RPMI7951 (cell line): Measurements from ENCODE around the gene ADAMTS17. TPM values are rescaled to one million over a fixed set of nuclear protein-coding genes. Genes with fewer than 3 reads are reported as not detected.
A peak's percentile ranks its signal among the peaks of the same experiment; 100 is the strongest.

Source experiments
- DNase-seq: peaks from one replicate; pipeline ENCODE4 v3.0.0-alpha.2; 2012; ENCODE audit warnings: low read depth
- total RNA-seq: library from RNA; depleted of rRNA; stranded (reverse); fragments of >200 nt; shearing (Covaris generic); gene quantifications from 2 replicates; pipeline ENCODE4 v1.2.3, GENCODE V29; 2014

The ADAMTS17 gene
- total RNA-seq, 1 experiment from 2014 or later, result 1.6 TPM

DNA sequence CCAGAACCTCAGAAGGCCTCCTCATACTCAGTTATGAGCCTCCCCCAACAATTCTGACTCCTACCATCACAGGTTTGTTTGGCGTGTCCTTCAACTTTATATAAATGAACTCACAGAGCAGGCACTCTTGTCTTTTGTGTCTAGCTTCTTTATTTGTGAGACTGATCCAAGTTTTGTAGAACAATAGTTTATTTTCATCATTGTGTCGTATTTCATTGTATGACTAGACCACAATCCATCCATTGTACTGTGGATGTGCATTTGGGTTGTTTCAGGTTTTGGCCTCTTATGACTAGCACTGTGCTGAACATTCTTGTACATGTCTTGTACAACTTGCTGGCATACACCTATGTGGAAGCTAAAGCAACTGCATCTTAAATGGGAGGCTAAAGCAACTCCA is 315.7 kb downstream of the ADAMTS17 start:
- DNase-seq, result no peak

DNA sequence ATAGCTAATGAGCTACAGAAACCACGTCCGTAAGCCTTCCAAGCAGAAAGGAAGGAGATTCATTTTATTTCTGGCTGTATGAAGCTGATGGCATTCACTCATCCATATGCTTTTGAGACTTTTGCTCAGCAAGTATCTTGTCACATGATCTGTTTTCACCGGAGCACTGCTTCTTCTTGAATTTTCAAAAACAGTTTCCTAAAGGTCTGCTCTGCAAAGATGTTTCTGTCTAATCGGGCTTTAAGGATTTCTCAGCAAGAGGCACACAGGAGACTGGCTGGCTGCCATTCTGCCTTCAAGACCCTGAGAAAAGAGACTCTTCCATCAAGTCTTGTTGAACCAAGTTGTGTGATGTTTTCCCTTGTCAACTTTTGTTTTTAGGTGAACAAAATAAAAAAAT is 319.0 kb downstream of the ADAMTS17 start:
- no peak for DNase-seq

DNA sequence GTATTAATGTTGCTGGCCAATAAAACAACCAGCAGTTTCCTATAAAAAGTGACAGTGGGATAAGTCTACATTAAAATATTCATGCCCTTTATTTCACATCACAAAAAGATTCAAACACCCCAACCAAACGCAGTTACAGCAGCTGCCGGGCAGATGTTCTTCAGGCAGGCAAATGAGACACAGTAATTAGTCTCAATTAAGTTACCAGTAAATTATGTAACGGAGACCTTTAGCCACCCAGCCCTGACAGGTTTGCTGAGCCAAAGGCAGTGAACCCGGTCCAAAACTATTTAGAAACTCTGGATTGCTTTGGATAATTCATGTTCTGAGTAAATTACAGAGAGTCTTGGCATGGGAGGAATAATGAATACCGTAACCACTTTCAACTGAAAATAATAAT is 319.4 kb downstream of the ADAMTS17 start:
- DNase-seq, result no peak

DNA sequence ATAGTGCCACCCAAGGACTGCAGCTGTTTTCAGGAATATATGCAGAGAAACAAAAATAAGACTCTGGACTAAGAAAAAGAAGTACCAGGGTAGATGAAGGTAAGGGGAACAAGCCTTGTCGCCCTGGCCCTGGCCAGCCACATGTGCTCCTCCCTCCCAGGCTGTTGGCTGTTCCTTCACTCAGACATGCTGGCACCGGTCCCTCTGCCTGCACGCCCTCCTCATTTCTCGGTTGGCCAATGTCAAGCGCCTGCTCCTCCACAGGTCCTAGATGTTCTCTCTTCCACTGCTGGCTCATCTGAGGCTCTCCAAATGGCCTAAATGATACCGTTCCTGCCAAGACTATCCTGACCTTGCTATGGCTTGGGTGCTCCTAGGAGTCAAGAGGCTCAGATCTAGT is 320.1 kb downstream of the ADAMTS17 start:
- no peak for DNase-seq

DNA sequence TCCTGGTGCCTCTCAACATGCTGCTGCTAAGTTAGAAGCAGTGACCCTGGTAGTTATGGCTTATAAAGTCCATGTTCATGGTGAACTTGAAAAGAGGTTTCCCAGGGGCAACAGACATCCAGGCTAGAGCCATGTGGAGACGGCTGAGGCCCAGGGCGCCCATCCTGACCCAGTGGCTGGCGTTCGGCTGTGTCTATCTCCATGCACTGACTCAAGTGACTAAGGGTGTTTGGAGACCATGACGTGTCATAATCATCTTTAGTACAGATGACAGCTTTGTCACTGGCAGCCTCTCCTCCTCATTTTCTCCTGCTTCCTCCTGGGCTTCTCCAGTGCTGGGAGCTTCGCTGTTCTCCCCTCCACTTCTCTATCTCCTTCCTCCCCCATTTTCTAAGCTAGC is 321.2 kb downstream of the ADAMTS17 start:
- no peak for DNase-seq

DNA sequence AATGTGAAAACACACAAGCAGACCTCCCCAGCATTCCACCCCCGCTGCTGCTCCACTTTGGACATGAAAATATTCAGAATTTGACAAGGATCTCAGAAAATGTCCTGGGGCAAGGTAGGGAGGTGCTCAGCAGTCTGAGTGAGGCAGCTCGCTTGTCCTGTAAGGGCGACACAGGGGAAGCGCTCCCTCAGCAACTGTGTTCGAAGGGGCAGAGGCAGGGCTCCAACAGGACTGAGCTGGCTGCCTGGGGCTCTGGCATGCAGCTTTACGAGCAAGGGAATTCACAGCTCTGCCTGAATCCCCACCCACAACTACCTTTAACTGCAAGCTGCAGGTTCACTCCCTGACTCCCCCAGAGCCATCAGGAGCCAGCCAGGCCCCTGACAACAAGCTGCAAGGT is 321.6 kb downstream of the ADAMTS17 start:
- no peak for DNase-seq

DNA sequence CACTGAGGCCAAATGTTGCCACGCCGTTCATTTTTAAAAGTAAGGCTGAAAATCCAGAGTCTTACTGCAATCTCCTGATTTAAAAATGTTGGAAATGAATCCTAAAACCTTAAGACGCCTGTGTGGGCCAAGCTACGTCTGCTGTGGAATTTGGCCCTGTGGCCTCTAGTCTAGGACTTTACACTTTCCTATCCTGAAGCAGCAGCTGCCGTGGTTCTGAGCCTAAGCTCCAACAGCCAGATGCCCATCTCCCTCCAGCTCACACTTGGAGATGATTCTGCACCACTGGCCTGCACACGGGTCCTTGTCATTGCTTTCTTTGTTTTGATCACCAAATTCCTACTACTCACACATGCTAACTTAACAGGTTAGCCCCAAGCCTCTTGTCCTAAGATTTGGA is 322.2 kb downstream of the ADAMTS17 start:
- DNase-seq, result no peak

DNA sequence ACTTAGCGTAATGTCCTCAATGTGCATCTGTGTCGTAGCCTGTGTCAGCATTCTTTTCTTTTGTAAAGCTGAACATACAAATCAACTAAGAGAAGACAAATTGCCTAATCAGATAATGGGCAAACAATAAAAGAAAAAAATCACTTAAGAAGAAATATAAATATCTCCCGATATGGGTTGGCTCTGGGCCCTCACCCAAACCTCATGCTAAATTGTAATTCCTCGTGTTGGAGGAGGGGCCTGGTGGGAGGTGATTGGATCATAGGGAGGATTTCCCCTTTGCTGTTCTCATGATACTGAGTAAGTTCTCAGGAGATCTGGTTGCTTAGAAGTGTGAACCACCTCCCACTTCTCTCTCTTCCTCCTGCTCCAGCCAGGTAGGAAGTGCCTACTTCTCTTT is 323.6 kb downstream of the ADAMTS17 start:
- DNase-seq, result no peak

DNA sequence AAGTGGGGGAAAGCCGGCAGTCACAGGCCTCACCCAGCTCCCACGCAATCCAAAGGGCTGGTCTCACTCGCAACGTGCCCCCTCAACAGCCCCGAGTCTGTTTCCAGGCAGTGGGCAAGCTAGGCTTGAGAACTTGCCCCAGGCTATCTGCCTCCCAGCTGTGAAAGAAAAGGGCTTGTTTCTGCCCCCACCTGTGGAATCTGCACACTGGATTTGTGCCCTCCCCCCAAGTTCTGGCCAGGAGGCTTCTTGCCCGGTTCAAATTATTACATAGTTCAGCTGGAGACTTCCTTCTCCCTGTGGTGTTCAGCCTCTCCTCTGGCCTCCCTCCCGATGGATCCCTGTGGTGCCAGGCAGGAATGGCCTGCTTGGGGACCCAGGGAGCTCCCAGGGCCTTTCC is 324.6 kb downstream of the ADAMTS17 start:
- DNase-seq, result no peak

DNA sequence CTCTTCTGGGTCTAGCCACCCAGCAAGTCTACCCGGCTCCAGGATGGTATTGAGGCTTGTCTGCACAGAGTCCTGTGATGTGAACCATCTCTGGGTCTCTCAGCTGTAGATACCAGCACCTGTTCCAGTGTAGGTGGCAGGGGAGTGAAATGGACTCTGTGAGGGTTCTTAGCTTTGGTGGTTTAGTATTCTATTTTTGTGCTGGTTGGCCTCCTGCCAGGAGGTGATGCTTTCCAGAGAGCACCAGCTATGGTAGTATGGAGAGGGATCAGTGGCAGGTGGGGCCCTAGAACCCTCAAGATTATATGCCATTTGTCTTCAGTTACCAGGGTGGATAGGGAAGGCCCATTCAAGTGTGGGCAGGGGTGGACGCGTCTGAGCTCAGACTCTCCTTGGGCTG is 325.1 kb downstream of the ADAMTS17 start:
- no peak for DNase-seq

DNA sequence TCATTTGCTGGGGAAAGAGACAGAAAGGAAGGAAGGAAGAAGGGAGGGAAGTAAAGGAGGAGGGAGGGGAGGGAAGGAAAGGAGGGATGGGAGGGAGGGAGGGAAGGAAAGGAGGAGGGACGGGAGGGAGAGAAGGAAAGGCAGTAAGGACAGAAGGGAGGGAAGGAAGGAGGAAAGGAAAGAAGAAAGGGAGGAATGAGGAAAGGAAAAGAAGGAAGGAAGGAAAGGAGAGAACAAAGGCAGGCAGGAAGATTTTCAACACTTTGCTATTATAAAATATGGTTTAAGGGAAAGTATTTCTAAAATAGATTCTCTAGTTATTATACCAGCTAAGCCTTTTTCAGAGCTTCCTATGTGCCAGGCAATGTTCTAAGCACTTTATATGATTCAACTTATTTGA is 330.5 kb downstream of the ADAMTS17 start:
- DNase-seq, result no peak

DNA sequence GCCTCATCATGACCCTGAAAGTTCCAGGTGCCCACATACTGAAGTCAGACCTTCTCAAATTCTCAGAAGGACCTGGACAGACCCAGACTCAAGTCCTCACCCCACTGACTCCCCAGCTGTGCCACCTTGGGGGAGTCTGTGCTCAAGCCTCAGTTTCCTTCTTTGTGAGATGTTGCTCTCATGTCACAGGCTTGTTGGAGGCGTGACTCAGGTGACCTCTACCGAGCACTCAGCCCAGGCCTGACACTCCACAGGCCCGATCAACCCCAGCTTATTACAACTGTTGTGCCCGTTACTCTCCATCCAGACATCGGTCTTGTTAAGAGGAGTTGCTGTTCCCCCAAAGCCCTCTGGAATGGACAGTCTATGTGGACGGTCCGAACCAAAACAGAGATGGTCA is 332.4 kb downstream of the ADAMTS17 start:
- DNase-seq, result no peak

DNA sequence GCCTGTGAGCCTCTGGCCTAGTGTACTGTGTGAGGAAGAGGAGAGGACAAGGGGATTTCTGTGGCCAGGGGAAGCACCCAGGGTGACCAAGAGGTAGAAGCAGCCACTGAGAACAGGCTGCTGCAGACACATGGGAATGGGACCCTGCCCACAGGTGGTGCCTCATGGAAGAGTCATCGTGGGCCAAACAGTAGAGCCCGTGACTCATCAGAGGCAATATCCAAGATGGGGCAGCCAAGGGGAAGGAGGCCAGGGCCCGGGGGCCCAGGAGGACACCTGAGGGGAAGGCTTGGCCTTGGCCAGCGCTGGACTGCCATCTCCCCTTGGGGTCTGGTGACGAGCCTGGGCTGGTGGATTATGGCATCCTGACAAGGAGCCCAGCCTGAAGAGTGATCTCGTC is 333.5 kb downstream of the ADAMTS17 start:
- peak; percentile 42 for DNase-seq

DNA sequence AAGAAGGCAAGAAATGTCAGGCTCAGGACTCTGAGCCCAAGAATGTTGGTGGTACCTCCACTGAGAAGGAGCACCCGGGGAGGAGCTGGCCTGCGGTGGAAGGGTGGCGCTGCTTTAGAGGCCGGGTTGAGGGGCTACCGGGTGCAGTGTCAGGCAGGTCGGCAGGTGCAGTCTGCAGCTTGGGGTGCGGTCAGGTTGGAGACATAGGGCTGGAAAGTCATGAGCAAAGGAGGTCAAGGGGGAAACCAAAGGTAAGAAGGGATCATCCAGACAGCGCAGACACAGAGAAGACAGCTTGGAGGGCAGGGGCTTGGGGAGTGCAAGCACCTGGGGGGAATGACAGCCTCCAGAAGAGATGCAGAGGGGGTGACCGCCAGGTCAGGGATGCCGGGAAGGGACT is 334.2 kb downstream of the ADAMTS17 start:
- no peak for DNase-seq

DNA sequence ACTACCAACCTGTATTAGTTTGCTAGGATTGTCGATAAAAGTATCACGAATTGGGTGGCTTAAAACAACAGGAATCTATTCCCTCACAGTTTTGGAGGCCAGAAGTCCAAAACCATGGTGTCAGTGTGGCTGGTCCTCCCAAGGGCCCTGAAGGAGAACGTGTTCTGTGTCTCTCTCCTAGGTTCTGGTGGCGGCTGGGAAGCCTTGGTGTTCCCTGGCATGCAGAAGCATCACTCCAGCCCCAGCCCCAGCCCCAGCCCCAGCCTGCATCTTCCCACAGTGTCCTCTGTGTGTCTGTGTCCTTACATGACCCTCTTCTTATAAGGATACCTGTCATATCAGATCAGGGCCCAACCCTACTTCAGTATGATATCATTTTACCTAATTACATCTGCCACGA is 336.1 kb downstream of the ADAMTS17 start:
- no peak for DNase-seq

DNA sequence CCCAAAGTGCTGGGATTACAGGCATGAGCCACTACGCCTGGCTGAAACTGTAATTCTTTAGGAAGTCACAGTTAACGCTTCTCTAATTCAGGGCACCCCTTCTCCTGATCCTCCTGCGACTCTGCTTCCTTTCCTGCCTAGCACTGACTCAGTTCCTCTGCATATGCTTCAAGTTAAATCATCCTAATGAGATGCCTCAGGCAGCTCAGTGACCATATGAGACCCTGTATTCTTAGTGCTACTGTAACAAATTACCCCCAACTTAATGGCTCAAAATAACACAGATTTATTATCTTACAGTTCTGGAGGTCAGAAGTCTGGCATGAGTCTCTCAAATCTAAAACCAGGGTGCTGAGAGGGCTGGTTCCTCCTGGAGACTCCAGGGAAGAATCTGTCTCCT is 336.8 kb downstream of the ADAMTS17 start:
- DNase-seq, result peak; percentile 81

DNA sequence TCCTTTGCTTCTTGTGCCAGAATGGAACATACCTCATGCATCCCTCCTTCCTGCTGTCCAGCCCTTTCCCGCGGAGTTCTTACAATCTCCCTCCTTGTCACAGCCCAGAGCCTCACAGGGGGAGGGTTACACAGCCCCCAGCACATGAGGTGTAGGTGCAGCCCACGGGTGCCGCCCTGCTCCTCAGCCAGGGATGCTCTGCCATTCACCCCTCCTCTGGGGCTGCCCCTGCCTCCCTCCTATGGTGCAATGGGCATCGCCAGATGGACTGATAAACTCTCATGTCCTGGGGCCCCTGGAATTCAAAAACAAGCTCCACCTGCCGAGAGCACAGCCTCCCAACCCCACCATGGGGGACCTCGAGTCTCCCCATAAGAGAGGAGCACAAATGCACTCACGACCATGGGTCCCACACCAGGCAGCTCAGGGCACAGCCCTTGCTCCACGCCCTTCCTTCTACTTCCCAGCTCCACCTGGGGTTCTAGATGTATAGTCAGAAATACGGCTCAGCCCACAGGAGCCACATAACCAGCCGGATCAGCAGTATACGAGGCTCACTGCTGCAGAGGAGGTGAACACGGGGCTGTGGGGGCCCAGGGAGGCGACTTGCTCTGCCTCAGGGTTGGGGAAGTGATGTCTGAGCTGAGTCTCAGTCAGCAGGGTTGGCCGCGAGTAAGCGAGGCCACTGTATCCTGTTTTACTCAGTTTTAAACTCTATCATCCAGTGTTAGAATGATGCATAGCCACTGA is 338.8 kb downstream of the ADAMTS17 start:
- DNase-seq, result no peak

DNA sequence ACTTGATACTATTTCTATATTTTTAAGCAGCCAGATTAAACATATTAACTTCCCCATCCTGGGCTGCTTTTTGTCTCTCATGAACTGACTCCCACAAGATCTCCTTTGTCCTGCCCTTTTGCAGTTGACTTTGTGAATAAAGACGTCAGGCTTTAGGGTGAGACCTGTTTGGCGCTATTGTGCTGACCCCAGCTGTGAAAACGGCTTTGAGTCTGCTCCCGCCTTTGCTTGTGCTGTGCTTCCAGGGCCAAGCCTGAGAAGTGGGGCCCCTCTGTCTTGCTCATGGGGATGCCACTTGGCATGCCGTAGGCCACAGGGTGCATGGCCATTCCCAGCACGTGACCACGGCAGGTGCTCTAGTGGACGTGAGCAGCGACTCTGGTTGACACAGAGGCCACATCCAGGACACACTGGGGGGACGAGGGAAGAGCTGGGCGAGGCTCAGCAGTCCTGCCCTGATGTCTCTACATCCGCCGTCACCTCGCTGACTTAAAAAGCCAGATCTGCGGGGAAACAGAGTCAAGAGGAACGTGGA is 339.6 kb downstream of the ADAMTS17 start:
- DNase-seq, result no peak

DNA sequence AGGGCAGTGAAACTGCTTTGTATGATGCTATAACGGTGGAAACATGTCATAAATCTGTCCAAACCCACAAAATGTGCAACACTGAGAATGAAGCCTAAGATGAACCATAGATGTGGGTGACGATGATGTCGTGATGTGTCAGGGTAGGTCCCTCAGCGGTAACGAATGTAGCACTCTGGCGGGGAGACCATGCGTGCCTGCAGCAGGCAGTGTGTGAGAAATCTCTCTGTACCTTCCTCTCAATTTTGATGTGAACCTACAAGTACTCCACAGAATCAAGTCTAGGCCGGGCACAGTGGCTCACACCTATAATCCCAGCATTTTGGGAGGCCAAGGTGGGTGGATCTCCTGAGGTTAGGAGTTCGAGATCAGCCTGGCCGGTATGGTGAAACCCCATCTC is 340.4 kb downstream of the ADAMTS17 start:
- peak; percentile 20 for DNase-seq

DNA sequence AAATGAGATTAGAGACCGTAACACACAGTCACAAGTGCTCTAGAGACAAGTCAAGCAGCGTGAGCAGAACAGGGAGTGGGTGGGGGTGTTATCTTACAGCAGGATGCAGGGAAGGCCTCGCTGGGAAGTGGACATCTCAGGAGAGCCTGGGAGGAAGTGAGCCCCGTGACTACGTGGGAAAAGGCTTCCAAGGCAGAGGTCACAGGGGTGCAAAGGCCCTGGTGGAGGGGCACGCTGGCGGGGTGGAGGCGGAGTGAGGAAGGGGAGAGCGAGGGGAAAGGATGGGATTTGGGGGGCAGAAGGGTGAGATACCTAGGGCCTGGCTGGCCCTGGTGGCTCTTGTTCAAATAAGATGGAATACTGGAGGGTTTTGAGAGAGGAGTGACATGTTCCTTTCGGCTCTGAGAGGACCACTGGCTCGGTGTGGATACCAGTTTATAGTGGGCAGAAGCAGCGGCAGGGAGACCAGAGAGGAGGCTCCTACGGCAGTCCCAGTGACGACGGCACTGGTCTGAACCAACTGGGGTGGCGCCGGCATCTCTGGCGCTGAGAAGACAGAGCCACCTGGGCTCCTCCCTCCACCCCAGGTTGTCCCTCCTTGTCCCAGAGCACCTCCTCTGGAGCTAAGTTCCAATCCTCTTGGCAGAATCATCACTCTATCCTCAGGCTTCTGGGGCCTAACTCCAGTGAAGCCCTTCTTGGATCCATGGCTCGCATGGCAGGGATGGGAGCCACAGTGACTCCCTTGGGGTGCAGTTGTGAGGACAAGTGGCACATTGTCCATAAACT is 342.3 kb downstream of the ADAMTS17 start:
- no peak for DNase-seq

DNA sequence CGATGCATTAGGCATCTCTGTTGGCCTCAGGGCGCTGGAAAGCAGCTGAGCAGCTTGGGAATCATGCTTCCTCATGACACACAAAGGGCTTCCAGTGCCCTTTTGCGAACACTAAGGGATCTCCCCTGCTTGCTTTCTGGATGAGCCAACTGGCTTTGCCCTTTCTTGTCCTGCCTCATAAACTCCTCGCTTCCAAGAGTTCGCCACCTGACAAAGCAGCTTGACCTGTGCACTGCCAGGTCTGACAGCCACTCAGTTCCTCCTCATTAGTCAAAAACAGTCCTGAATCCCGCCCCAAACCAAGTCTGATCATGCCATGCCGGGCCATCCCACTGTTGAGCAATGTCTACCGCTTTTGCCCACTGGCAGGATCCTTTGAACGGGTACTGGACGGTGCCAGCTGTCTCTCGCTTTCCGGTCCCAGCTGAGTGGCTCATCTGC is 343.1 kb downstream of the ADAMTS17 start:
- peak; percentile 57 for DNase-seq

DNA sequence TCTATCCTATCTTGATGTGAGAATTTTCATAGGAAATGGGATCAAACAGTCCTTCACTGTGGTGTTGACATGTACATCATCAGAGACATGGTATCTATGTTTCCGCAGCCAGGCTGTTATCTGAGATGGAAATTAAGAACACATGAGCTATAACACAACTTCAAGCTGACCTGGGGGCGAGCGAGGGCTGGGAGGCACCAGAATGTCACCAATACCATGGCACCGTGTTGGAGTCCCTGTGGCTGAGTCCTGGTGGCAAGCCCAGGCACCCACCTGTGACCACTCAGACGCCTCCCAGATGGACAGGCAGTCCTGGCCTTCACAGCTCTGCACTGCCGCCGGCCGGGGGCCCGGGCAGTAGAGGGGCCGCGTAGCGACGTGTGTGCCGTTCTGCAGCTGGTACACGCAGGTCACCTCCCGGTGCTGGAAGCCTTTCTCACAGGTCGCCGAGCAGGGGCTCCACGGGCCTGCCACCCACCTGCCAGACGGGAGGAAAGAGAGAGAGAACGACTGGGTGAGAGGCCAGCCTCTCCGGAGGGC is 344.6 kb downstream of the ADAMTS17 start:
- no peak for DNase-seq

DNA sequence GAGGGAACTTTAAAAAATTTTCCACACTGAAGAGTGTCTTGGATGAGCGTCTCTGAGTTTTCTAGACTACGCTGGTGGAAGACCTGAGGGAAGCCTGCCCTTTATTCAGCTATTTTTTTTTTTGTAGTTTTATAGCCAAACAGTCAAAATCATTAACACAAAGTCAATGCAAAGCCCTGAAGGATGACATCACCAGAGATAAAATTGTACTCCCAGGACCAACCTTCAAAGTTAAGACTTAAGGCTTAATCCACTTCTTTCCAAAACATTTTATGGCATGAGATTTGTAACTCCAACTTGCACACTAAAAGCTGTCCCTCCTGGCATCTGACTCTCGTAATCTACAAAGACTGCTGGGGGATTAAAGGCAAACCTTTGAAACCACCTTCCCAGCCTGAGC is 345.1 kb downstream of the ADAMTS17 start:
- no peak for DNase-seq
